Nasal cavity respiratory epithelium epithelial cell of viscerocranial mucosa (primary cell): ENCODE measurements around the gene SFN. TPM values are rescaled to one million over a fixed set of nuclear protein-coding genes. Genes with fewer than 3 reads are reported as not detected.

ENCODE experiments used
- total RNA-seq: library from RNA; depleted of rRNA; stranded (reverse); fragments of >200 nt; gene quantifications from 2 replicates; pipeline ENCODE4 v1.2.3, GENCODE V29; 2014

Gene SFN
- 710 and 1,116 TPM in 2 replicates for total RNA-seq

DNA sequence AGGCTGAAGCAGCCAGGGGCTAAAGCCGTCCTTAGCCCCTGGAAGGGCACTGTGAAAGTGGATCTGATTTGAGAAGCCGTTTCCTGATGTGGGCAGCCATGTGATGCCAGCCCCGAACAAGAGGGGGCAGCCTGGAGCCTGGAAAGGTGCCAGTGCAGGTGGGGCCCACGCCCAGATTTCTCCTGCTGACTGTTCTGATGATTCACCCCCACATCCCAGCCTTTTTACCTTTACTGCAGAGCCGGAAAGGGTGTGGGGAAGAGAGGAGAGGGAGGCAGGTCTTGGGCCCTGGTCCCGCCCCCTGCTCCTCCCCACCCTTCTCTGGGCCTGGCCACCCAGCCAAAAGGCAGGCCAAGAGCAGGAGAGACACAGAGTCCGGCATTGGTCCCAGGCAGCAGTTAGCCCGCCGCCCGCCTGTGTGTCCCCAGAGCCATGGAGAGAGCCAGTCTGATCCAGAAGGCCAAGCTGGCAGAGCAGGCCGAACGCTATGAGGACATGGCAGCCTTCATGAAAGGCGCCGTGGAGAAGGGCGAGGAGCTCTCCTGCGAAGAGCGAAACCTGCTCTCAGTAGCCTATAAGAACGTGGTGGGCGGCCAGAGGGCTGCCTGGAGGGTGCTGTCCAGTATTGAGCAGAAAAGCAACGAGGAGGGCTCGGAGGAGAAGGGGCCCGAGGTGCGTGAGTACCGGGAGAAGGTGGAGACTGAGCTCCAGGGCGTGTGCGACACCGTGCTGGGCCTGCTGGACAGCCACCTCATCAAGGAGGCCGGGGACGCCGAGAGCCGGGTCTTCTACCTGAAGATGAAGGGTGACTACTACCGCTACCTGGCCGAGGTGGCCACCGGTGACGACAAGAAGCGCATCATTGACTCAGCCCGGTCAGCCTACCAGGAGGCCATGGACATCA lies at the start of gene SFN:
Gene SFN, plus strand, starts transcription at position 369 of the 904 bp plus-strand sequence. Its CDS starts 64 bp downstream, at position 433.

GRCh38 chr1:26826261-26827105 lies 36.5 kb upstream of the SFN start, which contains the start of gene ZDHHC18:
Gene ZDHHC18 (plus strand): TSS chr1:26826688. CDS start chr1:26826805, 117 bp downstream.

GRCh38 chr1:26889551-26890466 lies 26.9 kb downstream of the SFN start, which contains the start of gene GPN2:
Gene GPN2 (minus strand): TSS chr1:26890283. CDS start chr1:26890096, 187 bp downstream.

GRCh38 chr1:26900001-26900814 lies 37.3 kb downstream of the SFN start, which contains the start of gene GPATCH3:
Gene GPATCH3 (minus strand): TSS chr1:26900467. CDS start chr1:26900442, 25 bp downstream.

Other genes starting within 250 kb of the SFN start
- 9.6 and 49.5 TPM in 2 replicates for gene ARID1A, start 167.1 kb upstream of the SFN start, total RNA-seq
- 18.5 and 21.9 TPM in 2 replicates for gene PIGV, start 75.2 kb upstream of the SFN start, total RNA-seq
- 7.5 and 18.6 TPM in 2 replicates for gene ZDHHC18, start 36.5 kb upstream of the SFN start, total RNA-seq
- 7.9 and 11.6 TPM in 2 replicates for gene GPN2, start 27.1 kb downstream of the SFN start, total RNA-seq
- gene GPATCH3, start 37.3 kb downstream of the SFN start, total RNA-seq, result 8.9 and 10.6 TPM in 2 replicates
- not detected in 2 replicates for gene NR0B2, start 50.8 kb downstream of the SFN start, total RNA-seq
- 29.4 and 40.6 TPM in 2 replicates for gene NUDC, start 58.6 kb downstream of the SFN start, total RNA-seq
- gene KDF1, start 97.3 kb downstream of the SFN start, total RNA-seq, result 16.1 and 20.2 TPM in 2 replicates
- 10.7 and 18.8 TPM in 2 replicates for gene TRNP1, start 130.5 kb downstream of the SFN start, total RNA-seq
- 43.7 and 68.1 TPM in 2 replicates for gene TENT5B, start 149.7 kb downstream of the SFN start, total RNA-seq